PC-9 (cell line): ENCODE measurements around the gene NINL.

Experiments
- CTCF ChIP-seq: fragments of 200-600 bp; sonication (generic); conservative IDR thresholded peaks from 2 replicates; pipeline ENCODE4 v1.6.1; 2017; ENCODE audit warnings: mixed run types, antibody characterized with exemption, mild to moderate bottlenecking, moderate library complexity
- EZH2 ChIP-seq: fragments of 200-600 bp; sonication (generic); IDR thresholded peaks from 2 replicates; pipeline ENCODE4 v1.8.0; 2017; ENCODE audit warnings: antibody characterized with exemption, low read depth

DNA sequence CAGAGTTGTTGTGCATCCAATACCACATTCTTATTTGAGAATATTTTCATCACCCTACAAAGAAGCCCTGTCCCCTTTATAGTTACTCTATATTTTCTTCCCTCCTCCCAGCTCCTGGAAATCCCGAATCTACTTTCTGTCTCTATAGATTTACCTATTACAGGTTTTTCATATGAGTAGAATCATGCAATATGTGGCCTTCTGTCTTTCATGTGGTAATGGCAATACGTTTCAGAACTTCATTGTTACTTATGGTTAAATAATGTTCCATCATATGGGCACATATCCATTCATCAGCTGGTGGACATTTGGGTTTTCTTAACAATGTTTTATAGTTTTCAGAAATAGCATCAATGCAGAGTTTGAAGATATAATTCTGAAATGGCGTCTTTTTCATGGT lies 160.8 kb downstream of the NINL start:
- TF ChIP-seq CTCF, result no peak
- no peak for TF ChIP-seq EZH2
